GM19239 (cell line): ENCODE measurements around the gene MTPN.
A peak's percentile ranks its signal among the peaks of the same experiment; 100 is the strongest.

Experiments
- DNase-seq: peaks from one replicate; pipeline ENCODE4 v3.0.0; 2011; ENCODE audit warnings: low spot score; ENCODE audit not compliant: insufficient read length
- FAIRE-seq: peaks from 2 replicates; lab custom pipeline; 2011; peaks lifted over from hg19 to GRCh38; lab: Jason Lieb, UNC

Gene MTPN

GRCh38 chr7:135959646-135960363, 17.4 kb downstream of the MTPN start:
- DNase-seq (no peak), FAIRE-seq (no peak)

- no peak for DNase-seq
- no peak for FAIRE-seq
Measured at GRCh38 chr7:135958173-135958572, 19.0 kb downstream of the MTPN start.

GRCh38 chr7:135957627-135958026, 19.5 kb downstream of the MTPN start:
- DNase-seq (no peak), FAIRE-seq (no peak)

- FAIRE-seq = no peak
- no peak for DNase-seq
Measured at GRCh38 chr7:135956393-135956792, 20.8 kb downstream of the MTPN start.

- FAIRE-seq = no peak
- DNase-seq = no peak
Measured at GRCh38 chr7:135950972-135951371, 26.2 kb downstream of the MTPN start.

GRCh38 chr7:135950429-135950828, 26.7 kb downstream of the MTPN start:
- FAIRE-seq = peak; percentile 54

GRCh38 chr7:135946289-135947055, 30.7 kb downstream of the MTPN start:
- no peak for DNase-seq
- FAIRE-seq = no peak

More at GRCh38 chr7:135950429-135950828, 26.7 kb downstream of the MTPN start:
- DNase-seq = no peak

- FAIRE-seq (no peak), DNase-seq (no peak)
Measured at GRCh38 chr7:135944753-135945152, 32.4 kb downstream of the MTPN start.

GRCh38 chr7:135943134-135943879, 33.9 kb downstream of the MTPN start:
- FAIRE-seq (peak; percentile 82), DNase-seq (no peak)

- FAIRE-seq (no peak), DNase-seq (no peak)
Measured at GRCh38 chr7:135942614-135943013, 34.5 kb downstream of the MTPN start.

GRCh38 chr7:135940077-135941075, 36.8 kb downstream of the MTPN start:
- peak; percentile 62 for FAIRE-seq

GRCh38 chr7:135939261-135939812, 37.8 kb downstream of the MTPN start:
- DNase-seq (no peak), FAIRE-seq (no peak)

More at GRCh38 chr7:135940077-135941075, 36.8 kb downstream of the MTPN start:
- no peak for DNase-seq

- FAIRE-seq (peak; percentile 78), DNase-seq (no peak)
Measured at GRCh38 chr7:135938563-135938962, 38.6 kb downstream of the MTPN start.

GRCh38 chr7:135938086-135938485, 39.1 kb downstream of the MTPN start:
- FAIRE-seq (no peak), DNase-seq (no peak)

- DNase-seq = no peak
- no peak for FAIRE-seq
Measured at GRCh38 chr7:135936497-135937217, 40.5 kb downstream of the MTPN start.

GRCh38 chr7:135934651-135935050, 42.5 kb downstream of the MTPN start:
- DNase-seq = no peak
- no peak for FAIRE-seq

GRCh38 chr7:135933509-135934188, 43.5 kb downstream of the MTPN start:
- FAIRE-seq (no peak), DNase-seq (no peak)

- FAIRE-seq = no peak
- DNase-seq = no peak
Measured at GRCh38 chr7:135932131-135932530, 45.0 kb downstream of the MTPN start.
